CD4-positive, alpha-beta T cell treated with Interleukin-4 for 1 hour (primary cell): Measurements from ENCODE around the gene CD83.

Experiments used
- DNase-seq, 2 donors: peaks; one replicate each; pipeline ENCODE4 v3.0.0-alpha.2; 2020 to 2022

The CD83 gene

DNA sequence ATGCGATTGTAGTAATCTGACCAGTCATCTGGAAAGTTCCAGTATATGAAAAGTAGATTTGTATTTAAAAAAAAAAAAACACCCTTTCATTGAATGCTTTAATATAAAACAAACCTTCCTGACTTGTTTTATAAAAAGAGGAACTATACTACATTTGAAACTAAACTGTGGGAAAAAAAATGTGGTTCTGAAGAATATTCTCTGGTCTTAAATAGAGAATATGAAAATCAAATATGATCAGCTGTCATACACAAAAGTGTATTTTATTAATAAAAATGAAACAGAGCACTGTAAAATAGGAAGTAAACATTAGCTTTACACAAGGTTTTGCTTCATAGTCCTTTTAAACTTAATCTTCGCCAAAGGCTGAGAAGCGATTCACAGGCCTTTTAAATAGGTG, 25.3 kb upstream of the CD83 start:
- no peak for DNase-seq

DNA sequence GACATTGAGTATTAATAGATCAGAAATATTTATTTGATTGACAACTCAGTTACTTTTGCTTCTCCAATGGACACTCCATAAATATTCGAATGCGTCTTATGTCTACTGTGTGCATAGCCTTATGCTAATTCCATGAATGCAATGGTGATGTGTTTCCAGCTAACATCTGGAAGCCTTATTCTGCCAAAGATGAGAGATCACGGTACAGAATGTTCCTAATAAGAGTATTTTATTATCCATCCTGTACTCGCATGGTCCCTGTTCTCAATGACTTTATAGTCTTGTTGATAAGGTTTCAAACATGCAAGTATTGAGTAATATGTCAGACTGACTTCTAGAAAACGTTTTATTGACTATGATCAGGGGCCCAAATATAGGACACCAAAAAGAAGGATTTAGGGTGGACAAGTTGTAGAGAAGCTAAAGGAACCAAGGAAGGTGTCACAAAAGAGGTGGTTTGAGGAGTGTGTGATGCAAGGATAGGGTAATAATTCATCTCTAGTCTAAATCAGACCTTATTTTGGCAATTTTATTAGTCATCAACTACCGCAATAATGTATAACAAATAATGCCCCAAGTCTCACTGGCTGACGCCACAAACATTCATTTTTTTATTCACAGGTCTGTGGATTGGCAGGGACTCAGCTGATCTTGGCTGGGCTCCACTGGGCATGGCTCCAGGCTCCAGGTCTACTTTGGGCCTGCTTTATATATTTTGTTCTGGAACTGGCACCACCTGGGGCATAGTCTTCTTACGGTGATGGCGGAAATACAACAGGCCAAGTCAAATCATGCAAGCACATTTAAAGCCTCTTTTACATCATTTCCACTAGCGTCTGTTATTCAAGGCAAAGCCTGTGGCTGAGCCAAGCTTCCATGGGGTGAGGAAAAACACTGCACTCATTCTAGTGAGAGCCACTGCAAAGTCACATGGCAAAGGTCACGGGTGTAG, 24.5 kb upstream of the CD83 start:
- no peak for DNase-seq

DNA sequence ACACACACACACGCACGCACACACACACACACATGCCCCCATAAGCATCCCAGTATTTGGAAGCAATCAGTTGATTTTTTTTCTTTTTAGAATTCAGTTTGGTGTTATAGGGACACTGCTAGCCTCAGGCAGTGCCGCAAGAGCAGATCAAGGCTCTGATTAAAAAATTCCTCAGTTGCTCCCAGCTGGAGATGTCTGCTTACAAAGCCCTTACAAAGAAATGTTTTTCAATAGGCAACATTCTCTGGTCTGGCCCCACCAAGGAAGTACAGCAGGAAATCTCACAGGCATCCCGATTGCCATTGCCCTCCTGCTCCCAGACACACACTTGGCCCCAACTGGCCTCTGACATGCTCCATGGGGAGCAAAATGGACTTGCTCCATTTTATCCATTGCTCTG, 22.9 kb upstream of the CD83 start:
- DNase-seq: no peak

DNA sequence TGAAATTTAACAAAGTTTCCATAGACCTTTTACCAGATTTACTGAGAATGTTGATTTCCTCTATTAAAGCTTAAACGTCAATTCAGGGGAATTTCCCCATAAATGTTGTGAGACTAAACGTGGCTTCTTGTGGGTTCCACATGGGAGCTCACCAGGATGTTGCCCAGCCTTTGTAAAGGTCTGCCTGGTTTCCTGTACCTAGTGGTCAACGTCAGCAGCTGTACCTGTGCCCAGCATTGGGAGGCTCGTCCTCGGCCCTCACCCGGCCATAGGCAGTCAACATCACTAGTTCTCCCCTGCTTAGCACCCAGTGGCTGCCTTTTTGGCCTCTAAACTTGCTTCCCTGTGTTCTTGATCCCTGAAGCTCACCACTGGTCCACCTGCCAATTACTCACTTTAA, 22.1 kb upstream of the CD83 start:
- DNase-seq: peak; percentile 10 to 80

DNA sequence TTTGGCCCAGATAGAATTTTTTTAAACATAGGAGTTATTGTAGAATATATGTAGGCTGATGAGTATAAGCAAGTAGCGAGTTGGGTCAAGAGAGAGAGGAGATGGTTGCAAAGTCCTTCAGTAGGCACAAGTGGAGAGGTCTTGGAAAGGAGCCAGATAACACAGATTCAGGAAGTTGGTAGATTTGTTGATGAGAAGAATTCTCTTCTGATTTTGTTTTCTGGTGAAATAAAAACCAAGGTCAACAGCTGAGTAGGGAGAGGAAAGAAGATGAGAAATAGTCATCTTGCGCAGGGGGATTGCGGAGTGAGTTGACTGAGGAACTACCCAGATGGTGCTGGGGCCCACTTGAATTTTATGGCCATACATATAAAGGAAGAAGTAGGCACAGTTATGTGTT, 17.4 kb upstream of the CD83 start:
- DNase-seq: no peak

DNA sequence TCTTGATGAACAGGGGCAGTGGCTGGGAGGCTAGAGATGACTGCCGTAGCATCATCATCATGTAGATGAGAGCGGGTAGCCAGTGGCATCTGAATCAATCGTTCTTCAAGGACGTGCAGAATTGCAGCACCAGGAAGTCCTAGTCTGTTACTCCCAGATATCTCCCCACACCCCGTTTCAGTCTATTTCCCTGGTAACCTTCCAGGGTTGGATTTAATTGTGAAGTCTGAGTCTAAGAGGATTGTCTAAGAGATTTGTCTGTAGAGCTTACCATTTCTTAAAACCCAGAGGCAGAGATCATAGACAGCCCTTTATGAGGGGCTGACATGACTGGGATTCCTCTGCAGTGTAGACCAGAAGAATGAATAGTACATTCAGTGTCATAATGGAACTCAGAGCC, 16.6 kb upstream of the CD83 start:
- DNase-seq: no peak

DNA sequence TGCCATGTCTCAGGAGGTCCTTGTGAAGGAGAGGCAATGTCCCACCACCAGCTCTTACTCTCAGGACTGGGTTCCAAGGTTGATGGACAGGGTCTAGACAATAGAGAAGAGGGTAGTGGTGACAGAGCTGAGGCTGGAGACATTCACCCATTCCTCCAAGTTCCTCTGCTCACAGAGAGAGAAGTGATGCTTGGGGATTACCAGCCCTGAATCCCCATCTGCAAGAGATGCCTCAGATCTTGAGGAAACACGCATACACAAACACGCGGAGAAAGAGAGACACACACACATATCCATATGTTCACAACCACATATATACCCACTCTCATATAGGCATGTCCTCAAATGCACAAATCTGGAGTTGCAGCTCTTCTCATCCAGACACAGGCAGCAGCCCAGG, 15.2 kb upstream of the CD83 start:
- DNase-seq: no peak

DNA sequence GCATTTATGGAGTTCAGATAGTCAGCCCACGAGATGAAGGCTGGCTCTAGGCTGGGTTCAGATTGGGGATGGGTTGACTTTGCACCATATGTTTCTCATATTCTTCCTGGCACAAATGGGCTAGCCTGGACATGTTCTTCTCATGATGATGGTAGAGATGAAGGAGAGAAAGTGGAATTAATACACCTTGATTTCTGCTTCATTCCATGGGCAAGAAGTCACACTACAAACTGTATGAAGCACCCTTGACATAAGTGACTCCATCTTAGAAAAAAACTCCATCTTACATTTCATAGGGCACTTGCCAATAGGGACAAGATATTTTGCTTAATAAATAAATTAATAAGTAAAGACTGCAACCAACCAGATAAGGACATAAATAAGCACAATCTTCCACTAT, 12.0 kb upstream of the CD83 start:
- DNase-seq: no peak

DNA sequence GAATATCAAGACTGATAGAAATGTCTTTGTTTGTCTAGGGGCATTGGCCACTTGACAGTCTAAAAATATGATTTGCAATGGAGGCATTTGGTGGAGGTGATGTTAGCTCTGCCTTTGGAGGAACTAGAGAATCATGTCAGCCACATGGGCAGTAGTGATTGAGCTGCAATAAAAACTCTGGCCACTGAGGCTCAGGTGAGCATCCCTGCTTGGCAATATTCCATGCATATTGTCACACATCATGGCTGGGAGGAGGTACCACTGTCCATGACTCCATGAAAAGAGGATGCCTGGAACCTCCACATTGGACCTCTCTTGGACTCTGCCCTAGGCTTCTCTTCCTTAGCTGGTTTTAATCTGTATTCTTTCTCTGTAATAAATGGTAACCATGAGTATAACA, 10.6 kb upstream of the CD83 start:
- no peak for DNase-seq

DNA sequence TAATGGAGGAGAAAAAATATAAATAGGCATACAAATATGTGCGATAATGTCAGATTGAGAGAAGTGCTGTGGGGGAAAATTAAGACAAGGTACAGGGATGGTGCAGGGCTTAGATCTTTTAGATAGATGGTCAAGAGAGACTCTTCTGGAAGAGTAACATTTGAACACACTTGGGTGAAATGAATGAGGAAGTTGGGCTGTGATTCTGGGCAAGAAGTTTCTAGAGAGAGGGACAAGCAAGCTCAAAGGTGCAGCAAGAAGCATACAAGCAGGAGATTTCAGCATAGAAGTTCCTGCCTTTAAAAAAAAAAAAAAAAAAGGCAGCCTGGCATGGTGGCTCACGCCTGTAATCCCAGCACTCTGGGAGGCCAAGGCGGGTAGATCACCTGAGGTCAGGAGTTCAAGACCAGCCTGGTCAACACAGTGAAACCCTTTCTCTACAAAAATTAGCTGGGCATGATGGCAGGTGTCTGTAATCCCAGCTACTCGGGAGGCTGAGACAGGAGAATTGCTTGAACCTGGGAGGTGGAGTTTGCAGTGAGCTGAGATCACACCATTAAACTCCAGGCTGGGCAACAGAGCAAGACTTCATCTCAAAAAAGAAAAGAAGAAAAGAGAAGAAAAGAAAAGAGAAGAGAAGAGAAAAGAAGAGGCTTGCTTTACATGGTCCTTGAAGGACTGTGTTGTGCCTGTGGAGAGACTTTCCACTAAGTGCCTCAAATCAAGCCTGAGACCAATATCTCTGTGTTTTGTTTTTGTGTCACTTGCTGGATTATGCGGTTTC, 9.7 kb upstream of the CD83 start:
- no peak for DNase-seq

DNA sequence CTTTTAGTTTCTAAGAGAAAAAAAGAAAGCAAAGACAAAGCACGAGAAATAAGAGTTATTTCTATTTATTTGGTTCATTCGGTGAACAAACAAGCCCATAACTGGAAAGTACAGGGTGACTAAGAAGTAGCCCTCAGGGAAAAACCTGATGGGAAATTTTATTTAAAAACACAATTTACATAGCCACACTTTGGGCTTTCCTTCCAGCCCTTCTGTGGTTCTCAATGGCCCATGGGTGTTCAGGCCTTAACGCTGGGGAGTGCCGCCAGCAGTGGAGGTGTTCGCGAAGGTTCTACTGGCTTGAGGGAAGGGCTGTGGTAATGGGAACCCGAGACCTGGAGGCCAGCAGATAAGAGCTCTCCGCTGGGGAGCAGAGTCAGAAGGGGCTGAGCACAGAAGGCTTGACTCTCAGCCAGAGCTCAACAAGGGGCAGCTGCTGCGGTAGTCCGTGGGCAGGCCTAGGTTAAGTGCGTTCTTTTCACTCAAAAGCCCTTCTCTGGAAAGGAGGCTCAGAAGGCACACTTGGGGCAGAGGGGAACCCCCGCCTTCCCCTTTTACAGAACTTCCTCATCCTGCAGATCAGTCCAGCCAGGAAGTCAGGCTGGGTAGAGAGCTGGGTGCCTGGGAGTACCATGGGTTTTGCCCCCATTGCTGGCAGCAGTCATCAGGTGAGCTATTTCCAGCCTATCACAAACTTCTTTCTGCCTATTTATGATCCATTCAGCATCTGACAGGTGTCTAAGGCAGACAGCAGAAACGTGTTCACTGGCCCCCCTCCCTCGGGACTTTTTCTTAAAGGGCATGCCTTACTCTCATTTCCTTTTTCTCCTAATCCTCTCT, 8.8 kb upstream of the CD83 start:
- peak; percentile 58 to 88 for DNase-seq

DNA sequence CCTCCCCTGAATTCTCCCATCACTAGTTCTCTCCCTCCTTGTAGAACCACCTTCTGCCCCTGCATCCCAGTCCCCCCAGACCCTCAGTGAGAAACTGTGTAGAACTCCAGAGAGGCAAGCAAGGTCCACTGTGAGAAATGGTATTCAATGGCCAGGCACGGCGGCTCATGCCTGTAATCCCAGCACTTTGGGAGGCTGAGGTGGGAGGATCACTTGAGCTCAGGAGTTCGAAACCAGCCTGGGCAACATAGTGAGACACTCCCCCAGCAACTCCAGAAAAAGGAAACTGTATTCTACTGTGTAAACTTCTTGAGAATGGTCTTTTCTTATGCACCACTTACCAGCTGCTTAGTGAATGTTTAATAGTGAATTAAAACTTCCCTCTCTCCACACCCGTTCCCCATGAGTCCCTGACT, 8.2 kb upstream of the CD83 start:
- DNase-seq: no peak

DNA sequence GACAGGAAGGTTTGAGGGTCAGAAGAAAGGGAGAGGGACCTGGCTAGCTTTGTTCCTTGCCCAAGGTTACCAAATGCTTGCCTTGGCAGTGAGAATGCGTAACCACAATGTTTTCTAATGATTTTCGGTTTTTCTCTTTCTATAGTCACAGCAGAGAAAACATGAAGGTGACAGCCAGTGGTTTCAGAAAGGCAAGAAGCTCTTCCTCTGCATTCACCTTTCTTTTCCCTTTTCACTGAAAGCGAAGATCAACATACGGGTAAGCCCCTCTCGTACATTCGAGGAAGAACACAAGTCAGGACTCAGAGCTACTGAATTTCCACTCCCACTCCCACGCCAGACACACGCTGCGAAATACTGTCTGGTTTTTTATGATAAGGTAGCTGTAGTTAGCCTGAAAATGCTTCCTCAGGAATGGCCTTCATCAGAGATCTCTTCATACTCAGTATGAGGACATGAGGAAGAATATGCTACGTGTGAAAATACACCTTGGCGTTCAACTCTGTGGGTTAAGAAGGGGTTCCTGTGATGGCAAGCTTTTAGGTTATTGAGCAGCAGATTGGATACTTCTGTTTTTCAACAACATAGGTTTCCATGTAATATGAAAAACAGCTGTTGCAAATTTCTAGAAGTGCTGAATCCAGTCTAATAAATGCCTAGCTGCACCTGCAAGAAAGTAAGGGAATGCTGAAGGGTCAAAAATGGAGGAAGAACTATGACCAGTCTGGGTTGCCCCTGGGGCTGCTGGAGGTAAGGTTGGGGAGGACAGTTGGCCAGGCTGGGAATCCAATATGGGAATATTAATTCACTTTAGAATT, 7.4 kb upstream of the CD83 start:
- no peak for DNase-seq

DNA sequence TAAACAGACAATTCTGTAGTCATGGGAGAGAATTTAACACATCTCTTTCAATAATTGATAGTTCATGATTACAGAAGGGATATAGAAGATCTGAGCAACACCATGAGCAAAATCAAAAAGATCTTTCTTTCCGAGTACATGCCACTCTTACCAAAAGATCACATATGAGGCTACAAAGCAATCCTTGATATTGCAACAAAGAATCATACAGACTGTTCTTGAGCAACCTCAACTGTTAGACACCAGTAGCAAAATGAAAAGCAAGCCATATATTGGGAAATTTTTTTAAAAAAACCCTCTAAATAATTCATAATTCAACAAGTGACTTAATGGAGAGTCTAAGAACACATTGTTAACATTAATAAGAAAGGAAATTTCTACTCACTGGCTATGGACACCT, 3.6 kb upstream of the CD83 start:
- no peak for DNase-seq

DNA sequence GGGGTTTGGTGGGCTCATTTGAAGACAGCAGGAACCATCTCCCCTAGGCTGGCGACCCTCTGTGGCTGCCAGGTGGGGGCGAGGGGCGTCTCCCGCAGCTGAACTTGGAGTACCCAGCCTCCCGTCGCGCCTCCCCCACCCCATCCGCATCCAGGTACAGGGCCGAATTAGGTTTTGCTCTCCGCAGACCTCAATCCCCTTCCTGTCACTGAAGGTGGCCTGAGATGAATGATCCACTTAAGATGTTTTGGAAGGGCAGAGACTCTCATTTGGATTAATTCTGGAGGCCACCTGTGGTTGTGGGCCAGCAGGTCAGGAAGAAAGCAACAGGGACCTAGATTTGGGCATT, 493 bp downstream of the CD83 start:
- no peak for DNase-seq

DNA sequence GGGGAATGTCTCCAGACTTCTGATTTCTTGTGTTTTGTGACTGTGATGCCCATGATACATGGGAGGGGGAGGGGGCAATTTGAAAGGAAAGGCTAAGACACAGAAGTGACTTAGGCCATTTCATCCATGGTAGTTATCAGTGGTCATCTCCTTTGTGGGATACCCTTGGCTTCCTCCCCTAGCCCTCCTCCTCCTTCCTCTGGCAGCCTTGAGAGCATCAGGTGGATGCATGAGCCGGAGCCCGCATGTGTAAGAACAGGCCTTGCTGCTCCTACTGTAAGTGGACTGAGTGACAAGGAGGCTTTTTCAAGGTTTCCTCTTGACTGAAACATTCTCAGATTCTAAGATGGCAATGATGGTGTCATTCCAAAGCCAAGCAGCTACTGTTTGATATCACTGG, 874 bp downstream of the CD83 start:
- no peak for DNase-seq

DNA sequence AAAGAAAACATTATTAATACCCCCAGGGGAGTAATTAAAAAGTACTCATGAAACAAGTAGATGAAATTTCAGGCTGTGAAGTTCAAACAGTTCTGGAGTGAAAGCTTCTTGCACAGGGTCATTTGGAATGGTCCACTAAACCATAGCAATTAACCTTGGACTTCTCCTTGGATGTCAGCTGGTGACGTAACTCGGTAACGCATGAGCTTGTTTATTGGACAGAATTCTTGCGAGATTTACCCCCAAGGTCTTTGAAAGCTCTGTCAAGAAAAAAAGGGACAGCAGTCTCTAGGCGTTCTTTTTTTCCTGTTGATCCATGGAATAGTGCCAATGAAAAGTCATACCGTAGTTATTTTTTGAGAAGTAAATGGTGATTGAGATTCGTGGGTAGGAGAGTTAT, 2.2 kb downstream of the CD83 start:
- DNase-seq: peak in 1 of 2 donors; percentile 10

DNA sequence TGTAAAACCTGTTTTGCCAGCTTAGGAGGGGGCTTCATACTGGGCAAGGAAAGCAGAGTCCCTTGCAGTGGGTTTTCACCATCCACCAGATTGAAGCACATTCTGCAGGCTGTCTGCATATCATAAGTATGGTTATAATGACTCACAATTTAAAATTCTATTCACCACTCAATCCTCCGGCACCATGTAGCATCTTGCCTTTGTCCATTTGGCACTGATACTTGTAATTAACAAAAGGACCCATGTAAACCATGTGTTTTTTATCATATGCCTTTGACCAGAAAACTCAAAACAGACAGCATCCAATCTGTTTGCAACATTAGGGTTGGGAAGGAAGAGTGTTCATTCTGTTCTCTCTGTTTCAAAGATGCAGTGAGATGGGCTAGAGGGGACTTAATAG, 3.0 kb downstream of the CD83 start:
- no peak for DNase-seq

DNA sequence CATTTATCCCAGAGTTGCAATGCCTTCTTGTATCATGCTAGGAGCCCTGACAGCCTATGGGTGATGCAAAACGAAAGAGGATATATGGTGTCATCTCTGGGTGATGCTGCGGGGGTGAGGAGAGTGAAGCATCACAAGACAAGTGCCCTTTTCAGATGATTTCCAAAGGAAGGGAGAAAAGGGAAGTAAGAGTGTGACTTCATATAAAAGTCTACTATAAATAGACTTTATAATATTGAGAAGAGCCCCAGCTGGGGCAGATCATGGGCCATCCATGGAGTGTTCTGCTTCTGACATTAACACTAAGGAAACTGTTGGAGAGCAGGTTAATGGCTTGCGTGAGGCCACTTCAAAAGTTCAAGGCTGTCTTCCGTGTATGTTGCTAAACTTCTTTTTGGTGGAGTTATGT, 4.4 kb downstream of the CD83 start:
- peak; percentile 46 to 85 for DNase-seq

DNA sequence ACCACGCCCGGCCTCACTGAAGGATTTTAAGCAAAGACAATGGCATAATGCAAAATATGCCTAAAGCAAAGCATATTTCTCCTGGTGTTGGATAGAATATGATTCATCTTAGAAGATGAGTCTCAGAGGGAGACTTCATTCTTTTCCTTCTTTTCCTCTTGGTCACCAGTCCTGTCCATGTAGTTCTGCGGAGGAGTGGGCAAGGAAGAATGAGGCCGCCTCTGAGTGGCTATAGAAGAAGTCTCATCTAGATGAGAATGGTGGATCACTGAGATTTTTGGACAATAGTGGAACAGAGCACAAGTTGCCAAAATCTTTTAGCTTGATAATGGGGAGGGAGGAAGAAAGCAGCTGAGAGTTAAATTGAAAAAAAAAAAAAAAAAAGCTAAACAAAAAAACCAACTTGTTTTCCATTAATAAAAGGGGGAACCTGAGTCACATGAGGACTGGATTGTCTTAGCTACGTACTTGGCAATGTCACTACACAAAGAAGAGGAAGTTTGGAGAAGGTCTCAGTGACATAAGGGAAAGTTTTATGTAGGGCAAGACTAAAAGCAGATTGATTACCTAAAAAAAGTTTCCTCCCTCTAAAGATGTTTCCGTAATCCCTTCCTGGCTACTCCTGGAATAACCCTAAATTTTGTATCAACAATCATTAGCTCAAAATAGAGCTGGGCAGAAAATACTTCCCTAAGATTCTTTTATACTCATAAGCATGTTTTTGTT, 6.0 kb downstream of the CD83 start:
- no peak for DNase-seq

DNA sequence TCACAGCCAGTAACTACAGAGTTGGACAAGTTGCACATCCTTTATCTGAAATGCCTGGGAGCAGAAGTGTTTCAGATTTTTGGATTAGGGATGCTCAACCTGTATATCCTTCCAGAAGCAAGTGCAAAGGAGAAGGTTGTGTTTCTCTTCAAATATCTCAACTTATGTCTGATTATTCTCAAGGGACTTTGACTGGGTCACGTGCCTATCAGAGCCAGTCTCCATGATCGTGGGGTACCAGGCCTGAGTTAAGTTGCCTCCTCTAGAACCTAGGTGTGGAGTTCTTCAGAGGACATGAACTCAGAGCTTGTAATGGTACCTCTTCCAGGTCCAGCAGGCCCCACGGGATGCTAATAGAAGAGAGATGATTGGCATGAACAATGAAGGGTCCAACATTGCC, 7.8 kb downstream of the CD83 start:
- no peak for DNase-seq

DNA sequence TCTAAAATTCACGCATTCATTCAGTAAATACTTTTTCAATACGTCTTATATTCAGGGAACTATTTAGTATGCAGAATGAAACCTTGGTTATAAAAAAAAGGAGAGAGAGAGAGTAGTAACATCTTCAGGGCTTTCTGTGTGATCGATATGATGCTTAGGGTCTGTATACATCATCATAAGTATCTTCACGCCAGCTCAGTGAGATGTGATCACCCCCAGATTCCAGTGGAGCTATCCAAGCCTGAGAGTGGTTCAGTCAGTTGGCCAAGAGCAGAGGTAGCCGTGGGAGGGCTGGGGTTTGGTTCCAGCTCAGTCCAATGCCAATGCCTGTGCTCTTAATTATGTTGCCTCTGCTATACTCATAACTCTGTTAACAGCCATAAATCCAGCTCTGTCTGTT, 8.6 kb downstream of the CD83 start:
- DNase-seq: no peak
